GM18868 (cell line): Measurements from ENCODE around the gene TKT.

Source experiments
- ATAC-seq: cut with Tn5 transposase; IDR thresholded peaks from one replicate; pipeline ENCODE4 v1.9.1; 2021; ENCODE audit warnings: mild to moderate bottlenecking, moderate library complexity; ENCODE audit not compliant: unreplicated experiment

The TKT gene

GRCh38 chr3:53240989-53241972 lies 14.5 kb downstream of the TKT start:
- ATAC-seq = no peak

- no peak for ATAC-seq
These were observed 16.0 kb downstream of the TKT start for GRCh38 chr3:53239800-53240199.

- no peak for ATAC-seq
These were observed 16.9 kb downstream of the TKT start for GRCh38 chr3:53238886-53239285.

- no peak for ATAC-seq
These were observed 17.6 kb downstream of the TKT start for GRCh38 chr3:53238051-53238850.

- no peak for ATAC-seq
These were observed 19.5 kb downstream of the TKT start for GRCh38 chr3:53236112-53236841.

- no peak for ATAC-seq
These were observed 20.3 kb downstream of the TKT start for GRCh38 chr3:53235545-53235944.

GRCh38 chr3:53234841-53235232 lies 21.0 kb downstream of the TKT start:
- ATAC-seq = no peak

GRCh38 chr3:53234130-53234840 lies 21.5 kb downstream of the TKT start:
- ATAC-seq = no peak

GRCh38 chr3:53232641-53233377 lies 23.0 kb downstream of the TKT start:
- ATAC-seq = no peak

GRCh38 chr3:53231532-53232511 lies 24.0 kb downstream of the TKT start:
- no peak for ATAC-seq

- ATAC-seq = no peak
These were observed 25.0 kb downstream of the TKT start for GRCh38 chr3:53230789-53231188.

- no peak for ATAC-seq
These were observed 25.7 kb downstream of the TKT start for GRCh38 chr3:53230041-53230621.

- ATAC-seq = no peak
These were observed 26.2 kb downstream of the TKT start for GRCh38 chr3:53229606-53230005.

GRCh38 chr3:53229171-53229570 lies 26.7 kb downstream of the TKT start:
- ATAC-seq = no peak

GRCh38 chr3:53227993-53228885 lies 27.6 kb downstream of the TKT start:
- no peak for ATAC-seq

- no peak for ATAC-seq
These were observed 28.9 kb downstream of the TKT start for GRCh38 chr3:53226841-53227407.
